ENCODE results near the gene TUBA8.
"Not testable (repeated sequence)": the region's sequence is repeated elsewhere in the genome, so short reads cannot be mapped to it uniquely, and the experiment has no call there.

The TUBA8 gene

DNA sequence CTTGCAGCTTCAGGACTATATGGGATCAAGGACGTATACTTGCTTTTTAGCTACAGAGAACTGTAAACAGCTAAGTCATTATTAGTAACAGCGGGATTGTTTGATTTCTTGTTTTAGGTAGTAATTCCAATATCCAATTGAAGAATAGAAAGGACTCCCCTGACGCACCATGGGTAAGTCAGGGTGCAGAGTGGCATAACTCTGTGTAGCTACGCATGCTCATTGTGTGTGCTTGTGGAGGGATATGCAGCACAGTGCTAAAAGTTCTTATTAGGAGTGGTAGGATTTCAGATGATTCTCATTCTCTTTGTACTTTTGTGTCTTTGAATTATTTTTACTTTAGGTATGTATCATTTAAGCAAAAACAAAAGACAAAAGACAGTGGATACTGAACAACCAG is 40.6 kb upstream of the TUBA8 start:
- H3K27ac ChIP-seq: no peak overlapping the region

DNA sequence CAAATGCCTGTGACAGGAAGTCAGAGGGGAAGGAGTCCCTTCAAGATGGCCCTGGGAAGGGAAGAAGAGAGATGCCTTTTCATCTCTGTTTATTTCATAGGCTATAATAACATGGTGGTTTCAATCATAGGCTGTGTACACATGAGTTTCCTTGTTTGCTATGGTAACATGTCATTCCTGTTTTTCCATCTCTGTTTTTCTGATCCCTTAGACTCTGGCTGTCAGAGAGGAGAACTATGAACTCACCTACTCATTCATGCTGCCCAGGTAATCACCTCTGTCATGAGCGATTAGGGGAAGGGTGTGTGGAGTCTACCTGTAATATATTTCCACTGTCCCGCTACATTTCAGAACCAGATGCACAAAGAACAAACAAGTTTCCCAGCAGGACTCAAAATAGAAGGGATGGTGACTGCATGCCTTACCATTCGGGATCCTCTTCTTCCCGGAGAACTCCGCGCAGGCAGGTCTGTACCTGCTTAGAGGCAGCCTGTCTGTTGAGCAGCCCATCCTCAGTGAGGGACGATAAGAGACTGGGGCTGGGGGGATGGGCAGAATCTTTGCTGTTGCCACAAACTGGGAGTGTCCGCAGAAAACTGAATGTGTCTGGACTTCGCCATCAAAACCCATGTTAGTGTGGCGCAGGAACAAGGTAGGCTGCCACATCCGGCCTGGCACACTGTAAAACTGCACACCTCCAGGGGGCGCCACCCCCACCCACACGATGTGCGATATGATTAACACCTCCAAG is 39.9 kb upstream of the TUBA8 start:
- DNase-seq: no peak
- Histone ChIP-seq H3K4me3 (ENCODE audit: low read depth, low read length) (no peak overlapping the region), H3K27me3 (replicated peaks) (peaks cover 11% of the 10 kb centered on the region), H3K27ac (no peak overlapping the region), H3K36me3 (replicated peaks) (no peaks in the 10 kb centered on the region)
- in situ Hi-C loops (cut with HindIII; ENCODE audit: low pct_ligation_motif_present, low sequenced_read_pairs): no loop called here
- TF ChIP-seq, protein P1, sequence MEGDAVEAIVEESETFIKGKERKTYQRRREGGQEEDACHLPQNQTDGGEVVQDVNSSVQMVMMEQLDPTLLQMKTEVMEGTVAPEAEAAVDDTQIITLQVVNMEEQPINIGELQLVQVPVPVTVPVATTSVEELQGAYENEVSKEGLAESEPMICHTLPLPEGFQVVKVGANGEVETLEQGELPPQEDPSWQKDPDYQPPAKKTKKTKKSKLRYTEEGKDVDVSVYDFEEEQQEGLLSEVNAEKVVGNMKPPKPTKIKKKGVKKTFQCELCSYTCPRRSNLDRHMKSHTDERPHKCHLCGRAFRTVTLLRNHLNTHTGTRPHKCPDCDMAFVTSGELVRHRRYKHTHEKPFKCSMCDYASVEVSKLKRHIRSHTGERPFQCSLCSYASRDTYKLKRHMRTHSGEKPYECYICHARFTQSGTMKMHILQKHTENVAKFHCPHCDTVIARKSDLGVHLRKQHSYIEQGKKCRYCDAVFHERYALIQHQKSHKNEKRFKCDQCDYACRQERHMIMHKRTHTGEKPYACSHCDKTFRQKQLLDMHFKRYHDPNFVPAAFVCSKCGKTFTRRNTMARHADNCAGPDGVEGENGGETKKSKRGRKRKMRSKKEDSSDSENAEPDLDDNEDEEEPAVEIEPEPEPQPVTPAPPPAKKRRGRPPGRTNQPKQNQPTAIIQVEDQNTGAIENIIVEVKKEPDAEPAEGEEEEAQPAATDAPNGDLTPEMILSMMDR (IDR thresholded peaks at IDR 0.05; ENCODE audit: low read depth, low read length, missing control alignments): peak; percentile 45

More for the DNA sequence above, 40.6 kb upstream of the TUBA8 start:
- in situ Hi-C loops (cut with HindIII; ENCODE audit: low pct_ligation_motif_present, low sequenced_read_pairs): no loop called here
- DNase-seq: no peak
- Histone ChIP-seq H3K27me3 (replicated peaks) (peaks cover 11% of the 10 kb centered on the region), H3K36me3 (replicated peaks) (no peaks in the 10 kb centered on the region), H3K4me3 (ENCODE audit: low read depth, low read length) (no peak overlapping the region)
- TF ChIP-seq, protein P1 (IDR thresholded peaks at IDR 0.05; ENCODE audit: low read depth, low read length, missing control alignments): no peak

DNA sequence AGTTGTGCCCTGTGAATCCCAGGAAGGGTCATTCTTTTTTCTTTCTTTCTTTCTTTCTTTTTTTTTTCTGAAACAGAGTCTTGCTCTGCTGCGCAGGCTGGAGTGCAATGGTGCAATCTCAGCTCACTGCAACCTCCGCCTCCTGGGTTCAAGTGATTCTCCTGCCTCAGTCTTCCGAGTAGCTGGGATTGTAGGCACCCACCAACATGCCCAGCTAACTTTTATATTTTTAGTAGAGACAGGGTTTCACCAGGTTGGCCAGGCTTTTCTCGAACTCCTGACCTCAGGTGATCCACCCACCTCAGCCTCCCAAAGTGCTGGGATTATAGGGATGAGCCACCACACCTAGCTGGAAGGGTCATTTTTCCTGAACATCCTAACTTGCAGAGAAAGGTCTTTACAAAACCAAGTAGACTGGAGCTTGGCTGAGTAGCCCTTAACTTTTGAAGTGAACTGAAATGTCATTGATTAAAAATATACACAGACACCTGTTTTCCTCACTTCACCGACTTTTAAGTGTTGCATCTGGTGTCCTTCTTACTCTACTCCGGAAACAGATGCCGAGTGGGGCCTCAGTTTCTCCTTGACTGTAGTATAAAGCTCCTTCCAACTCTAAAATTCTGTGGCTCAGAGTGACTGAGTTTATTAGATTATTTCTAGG is 39.2 kb upstream of the TUBA8 start:
- H3K27me3 ChIP-seq (replicated peaks); H3K36me3 ChIP-seq (replicated peaks); in situ Hi-C loops (cut with HindIII; ENCODE audit: low pct_ligation_motif_present, low sequenced_read_pairs); H3K27ac ChIP-seq; H3K4me3 ChIP-seq (ENCODE audit: low read depth, low read length); DNase-seq: not testable (repeated sequence)

DNA sequence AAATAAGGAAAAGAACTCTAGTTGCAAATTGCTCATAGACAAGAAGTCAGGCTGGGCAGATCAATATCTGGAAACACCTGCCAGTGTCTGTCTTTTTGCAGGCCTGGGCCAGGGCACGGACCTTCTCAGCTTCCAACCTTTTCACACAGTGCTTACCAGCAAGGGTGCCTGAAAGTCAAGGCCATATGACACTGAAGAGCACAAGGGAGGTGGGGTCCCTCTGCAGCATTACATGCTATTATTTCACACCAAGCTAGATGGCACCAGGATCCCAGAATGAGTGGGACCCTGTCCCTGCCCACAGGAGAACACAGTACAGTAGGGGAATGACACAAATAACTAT is 38.7 kb upstream of the TUBA8 start:
- H3K36me3 ChIP-seq (replicated peaks): no peaks in the 10 kb centered on the region
- no peak overlapping the region for H3K27ac ChIP-seq
- TF ChIP-seq, protein P1 (IDR thresholded peaks at IDR 0.05; ENCODE audit: low read depth, low read length, missing control alignments): no peak
- no peak overlapping the region for H3K4me3 ChIP-seq (ENCODE audit: low read depth, low read length)
- peaks cover 9% of the 10 kb centered on the region for H3K27me3 ChIP-seq (replicated peaks)
- DNase-seq: no peak
- in situ Hi-C loops (cut with HindIII; ENCODE audit: low pct_ligation_motif_present, low sequenced_read_pairs): no loop called here

DNA sequence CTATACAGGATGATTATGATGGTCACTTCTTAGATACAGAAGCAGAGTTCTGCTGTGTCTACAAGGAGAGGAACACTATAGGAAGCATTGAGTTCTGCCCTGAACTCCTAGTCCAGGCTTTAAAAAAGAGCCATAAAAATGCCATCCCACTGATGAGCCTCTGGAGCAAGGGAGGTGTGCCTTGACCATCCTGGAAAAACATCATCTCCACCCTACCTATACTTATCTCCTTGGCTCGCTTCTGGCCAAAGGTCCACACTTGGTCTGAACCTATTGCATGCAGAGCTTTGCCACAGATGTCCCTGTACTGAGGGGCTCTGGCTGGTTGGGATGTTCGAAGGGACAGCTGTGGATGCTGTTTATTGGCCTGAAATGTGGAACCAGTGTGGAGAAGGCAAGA is 37.1 kb upstream of the TUBA8 start:
- Histone ChIP-seq H3K4me3 (ENCODE audit: low read depth, low read length) (no peak overlapping the region), H3K36me3 (replicated peaks) (no peaks in the 10 kb centered on the region), H3K27ac (no peak overlapping the region), H3K27me3 (replicated peaks) (peaks cover 2% of the 10 kb centered on the region)
- in situ Hi-C loops (cut with HindIII; ENCODE audit: low pct_ligation_motif_present, low sequenced_read_pairs): no loop called here
- no peak for DNase-seq
- TF ChIP-seq, protein P1 (IDR thresholded peaks at IDR 0.05; ENCODE audit: low read depth, low read length, missing control alignments): no peak

DNA sequence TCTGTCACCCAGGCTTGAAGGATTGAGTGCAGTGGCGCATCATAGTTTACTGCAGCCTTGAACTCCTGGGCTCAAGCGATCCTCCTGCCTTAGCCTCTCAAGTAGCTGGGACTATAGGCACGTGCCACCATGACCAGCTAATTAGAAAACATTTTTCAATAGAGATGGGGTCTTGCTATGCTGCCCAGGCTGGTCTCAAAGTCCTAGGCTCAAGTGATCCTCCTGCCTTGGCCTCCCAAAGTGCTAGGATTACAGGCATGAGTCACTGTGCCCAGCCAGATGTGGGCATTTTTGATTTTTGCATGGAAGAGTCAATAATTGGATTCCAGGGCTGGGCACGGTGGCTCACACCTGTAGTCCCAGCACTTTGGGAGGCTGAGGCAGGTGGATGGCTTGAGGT is 36.7 kb upstream of the TUBA8 start:
- H3K4me3 ChIP-seq (ENCODE audit: low read depth, low read length); H3K27ac ChIP-seq; DNase-seq; in situ Hi-C loops (cut with HindIII; ENCODE audit: low pct_ligation_motif_present, low sequenced_read_pairs); H3K36me3 ChIP-seq (replicated peaks); H3K27me3 ChIP-seq (replicated peaks): not testable (repeated sequence)

All from brain microvascular endothelial cell (primary cell).